Measurements from ENCODE around the gene OPN1MW2.
"Not testable (repeated sequence)": the region's sequence is repeated elsewhere in the genome, so short reads cannot be mapped to it uniquely, and the experiment has no call there.

- TF ChIP-seq CTCF (tag by site-specific recombination; IDR thresholded peaks at IDR 0.05); PATZ1 (tag by site-specific recombination; IDR thresholded peaks at IDR 0.05); ELK4 (IDR thresholded peaks at IDR 0.05; ENCODE audit: borderline replicate concordance, low read depth, low read length); ZIC2 (tag by site-specific recombination; IDR thresholded peaks at IDR 0.05); ZNF639 (tag by site-specific recombination; IDR thresholded peaks at IDR 0.05); ZNF692 (tag by site-specific recombination; IDR thresholded peaks at IDR 0.05): not testable (repeated sequence)
These were observed 8.1 kb upstream of the OPN1MW2 start for GRCh38 chrX:154211499-154211898.

Data from HEK293 (cell line).